OCI-LY3 (cell line): ENCODE data around the gene OR2T35.
"Not testable (repeated sequence)": the region's sequence is repeated elsewhere in the genome, so short reads cannot be mapped to it uniquely, and the experiment has no call there.

Source experiments
- H2AFZ ChIP-seq: fragments of 200-600, 300-600 bp; shearing (Covaris generic); 2 replicates; pipeline ENCODE4 v1.6.0; 2014; ENCODE audit warnings: antibody characterized with exemption, low read depth, low read length
- H3K27ac ChIP-seq: fragments of 200-600, 300-600 bp; sonication (generic); 2 replicates; pipeline ENCODE4 v1.5.1; 2014; ENCODE audit warnings: mild to moderate bottlenecking, low read length, moderate library complexity, mixed read lengths
- H3K27me3 ChIP-seq: fragments of 200-600, 300-600 bp; sonication (generic); 2 replicates; pipeline ENCODE4 v1.6.1; 2014; ENCODE audit warnings: low read depth, low read length, mixed read lengths
- H3K36me3 ChIP-seq: fragments of 200-600, 300-600 bp; sonication (generic); replicated peaks from 2 replicates; pipeline ENCODE3; 2014; ENCODE audit warnings: low read depth, low read length, mixed read lengths
- H3K4me1 ChIP-seq: fragments of 300-600, 200-600 bp; sonication (generic); 2 replicates; pipeline ENCODE4 v1.6.1; 2014; ENCODE audit warnings: low read length, mixed read lengths
- H3K4me2 ChIP-seq: fragments of 200-600, 300-600 bp; sonication (generic); 2 replicates; pipeline ENCODE4 v1.6.1; 2014; ENCODE audit warnings: low read length, mixed read lengths
- H3K4me3 ChIP-seq: fragments of 300-600, 200-600 bp; sonication (generic); 2 replicates; pipeline ENCODE4 v1.5.1; 2014; ENCODE audit warnings: antibody characterized with exemption, mild to moderate bottlenecking, low read length, moderate library complexity
- H3K79me2 ChIP-seq: fragments of 300-600, 200-600 bp; shearing (Covaris generic); 2 replicates; pipeline ENCODE4 v1.6.1; 2014; ENCODE audit warnings: mild to moderate bottlenecking, low read length, mixed read lengths
- H3K9ac ChIP-seq: fragments of 300-600, 200-600 bp; shearing (Covaris generic); 2 replicates; pipeline ENCODE4 v1.6.0; 2014; ENCODE audit warnings: mild to moderate bottlenecking, low read length, moderate library complexity
- H3K9me3 ChIP-seq: fragments of 200-600, 300-600 bp; shearing (Covaris generic); 2 replicates; pipeline ENCODE4 v1.6.1; 2014; ENCODE audit warnings: low read length, mixed read lengths; ENCODE audit not compliant: insufficient read depth
- H4K20me1 ChIP-seq: fragments of 200-600, 300-600 bp; sonication (generic); 2 replicates; pipeline ENCODE4 v1.6.1; 2016; ENCODE audit warnings: low read length, mixed read lengths; ENCODE audit not compliant: insufficient read depth
- CTCF ChIP-seq: fragments of 200-600, 300-600 bp; sonication (generic); IDR thresholded peaks from 2 replicates; pipeline ENCODE4 v1.5.1; 2014; ENCODE audit warnings: antibody characterized with exemption, low read length, low read depth
- EZH2phosphoT487 ChIP-seq: fragments of 200-600 bp; shearing (Covaris generic); IDR thresholded peaks from 2 replicates; pipeline ENCODE4 v1.6.1; 2018; ENCODE audit warnings: antibody characterized with exemption, mixed run types, low read depth

The OR2T35 gene

DNA sequence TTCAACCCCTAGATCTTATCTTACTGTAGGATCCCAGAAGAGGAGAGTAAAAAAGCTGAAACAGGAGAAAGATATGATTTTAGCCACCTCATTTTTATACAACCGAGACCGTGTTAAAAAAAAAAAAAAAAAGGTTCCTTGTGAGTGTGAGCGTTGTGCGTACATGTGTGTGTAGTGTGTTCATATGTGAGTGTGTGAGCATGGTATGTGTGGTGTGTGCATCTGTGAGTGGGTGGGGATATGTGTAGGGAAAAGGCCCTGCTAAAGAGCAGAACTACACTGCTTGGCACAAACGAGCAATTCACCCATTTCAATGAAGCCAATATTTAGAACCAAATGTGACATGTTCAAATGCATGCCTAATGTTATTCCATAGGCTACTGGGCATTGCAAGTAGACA is 3.5 kb downstream of the OR2T35 start:
- H3K27ac ChIP-seq, H3K9ac ChIP-seq, H2AFZ ChIP-seq, H3K4me3 ChIP-seq, H3K79me2 ChIP-seq, H3K27me3 ChIP-seq, H3K36me3 ChIP-seq, H4K20me1 ChIP-seq, H3K4me1 ChIP-seq, H3K9me3 ChIP-seq: not testable (repeated sequence)
- peak overlapping the region; percentile 45; the same call in 1 of the 2 replicates for H3K4me2 ChIP-seq

DNA sequence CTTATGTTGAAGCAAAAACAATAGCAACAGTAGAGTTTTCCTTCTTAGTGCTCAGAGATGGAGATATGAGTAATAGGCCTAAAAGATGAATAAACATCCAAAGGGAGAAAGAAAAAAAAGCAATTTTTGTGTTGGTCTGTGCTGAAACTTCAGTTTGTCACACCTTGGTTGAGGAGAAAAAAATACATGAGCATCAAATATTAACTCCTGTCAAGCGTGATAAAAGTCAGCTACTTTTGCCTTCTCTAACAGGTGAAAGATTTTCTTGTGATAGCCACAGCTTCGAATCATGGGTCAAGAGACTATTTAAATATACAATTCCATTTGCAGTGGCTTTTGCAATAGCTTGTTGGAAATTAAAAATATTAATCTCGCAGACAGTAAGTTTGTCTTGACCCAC is 4.2 kb downstream of the OR2T35 start:
- H4K20me1 ChIP-seq, H3K27me3 ChIP-seq, H3K79me2 ChIP-seq, H3K4me3 ChIP-seq, H3K27ac ChIP-seq, H3K4me2 ChIP-seq, H3K4me1 ChIP-seq, H2AFZ ChIP-seq, H3K9me3 ChIP-seq, H3K9ac ChIP-seq, H3K36me3 ChIP-seq: not testable (repeated sequence)

DNA sequence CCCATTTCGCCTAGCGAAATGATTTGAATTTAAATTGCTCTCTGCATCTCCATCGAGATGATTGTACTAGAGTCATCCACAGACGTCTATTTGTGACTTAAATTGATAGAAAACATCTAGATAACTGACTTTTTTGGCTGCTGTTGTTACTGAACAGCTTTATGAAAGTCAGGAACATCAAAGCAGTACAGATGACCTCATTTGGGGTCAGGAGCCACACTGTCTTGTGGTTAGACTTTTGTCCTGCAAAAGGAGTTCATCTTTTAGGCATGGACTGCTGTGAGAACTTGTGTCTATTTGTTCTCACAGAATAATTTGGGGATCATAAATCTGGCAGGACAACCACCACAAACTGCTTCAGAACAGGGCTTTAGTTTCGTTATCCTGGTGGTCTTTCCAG is 5.4 kb downstream of the OR2T35 start:
- H2AFZ ChIP-seq, H3K9ac ChIP-seq, H3K4me3 ChIP-seq, H3K79me2 ChIP-seq, H3K27me3 ChIP-seq, H3K9me3 ChIP-seq, H4K20me1 ChIP-seq, H3K4me1 ChIP-seq, H3K4me2 ChIP-seq, H3K27ac ChIP-seq, H3K36me3 ChIP-seq: not testable (repeated sequence)

- not testable (repeated sequence) for H3K36me3 ChIP-seq, H3K27me3 ChIP-seq, H3K4me3 ChIP-seq, H3K4me2 ChIP-seq, H4K20me1 ChIP-seq, H2AFZ ChIP-seq, H3K9me3 ChIP-seq, H3K9ac ChIP-seq, H3K4me1 ChIP-seq, H3K79me2 ChIP-seq, H3K27ac ChIP-seq
Measured at GRCh38 chr1:248636612-248637011, 8.5 kb downstream of the OR2T35 start.

DNA sequence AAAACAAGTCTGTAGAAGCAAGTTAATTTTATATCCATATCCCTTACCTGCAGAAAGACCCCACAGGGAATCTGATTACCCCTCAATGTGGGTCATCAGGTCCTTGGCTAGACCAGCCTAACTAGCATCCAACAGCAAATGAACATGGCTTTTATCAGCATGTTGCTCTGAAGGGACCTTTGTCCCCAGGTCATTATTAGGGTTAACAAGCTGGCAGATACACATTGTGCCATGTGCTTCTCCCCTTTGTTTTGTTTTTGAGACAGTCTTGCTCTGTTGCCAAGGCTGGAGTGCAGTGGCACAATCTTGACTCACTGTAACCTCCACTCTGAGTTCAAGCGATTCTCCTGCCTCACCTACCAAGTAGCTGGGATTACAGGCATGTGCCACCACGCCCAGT is 10.1 kb downstream of the OR2T35 start, which contains the start of gene OR2T11:
OR2T11 (minus strand) TSS at position 101 of the 400 bp plus-strand sequence. CDS start 7,963 bp downstream, outside the sequence.
- H4K20me1 ChIP-seq, H3K27ac ChIP-seq, H3K9me3 ChIP-seq, H3K4me2 ChIP-seq, H3K27me3 ChIP-seq, H3K4me1 ChIP-seq, H3K36me3 ChIP-seq, H3K79me2 ChIP-seq, H3K4me3 ChIP-seq, H2AFZ ChIP-seq, H3K9ac ChIP-seq: not testable (repeated sequence)

GRCh38 chr1:248631354-248632008 is 13.6 kb downstream of the OR2T35 start:
- Histone ChIP-seq H2AFZ (no peak overlapping the region), H3K4me2 (no peak overlapping the region), H3K36me3 (no peaks in the 10 kb centered on the region), H3K9ac (no peak overlapping the region), H3K9me3 (no peaks in the 10 kb centered on the region), H3K4me3 (no peak overlapping the region), H3K27me3 (no peaks in the 10 kb centered on the region), H3K27ac (no peak overlapping the region), H3K4me1 (no peaks in the 10 kb centered on the region), H3K79me2 (no peaks in the 10 kb centered on the region), H4K20me1 (no peaks in the 10 kb centered on the region)
- TF ChIP-seq CTCF (no peak), EZH2phosphoT487 (no peak)
